Gastroesophageal sphincter (tissue), 4 donors: ENCODE results near the gene CYP21A2. TPM values are rescaled to one million over a fixed set of nuclear protein-coding genes. Genes with fewer than 3 reads are reported as not detected.
A peak's percentile ranks its signal among the peaks of the same experiment; 100 is the strongest.
"Not testable (repeated sequence)": the region's sequence is repeated elsewhere in the genome, so short reads cannot be mapped to it uniquely, and the experiment has no call there.

Source experiments
- ATAC-seq: fragments of 150-250 bp; one replicate; pipeline ENCODE4 v1.9.1; 2016; ENCODE audit warnings: mild to moderate bottlenecking, moderate library complexity
- H3K27ac ChIP-seq, 4 donors: fragments of 200-600 bp; sonication (generic) in 3 of 4; 1 replicate in 3 of 4; 2 replicates in 1 of 4; pipeline ENCODE4 v1.5.1; 2016 to 2019
- H3K27me3 ChIP-seq: fragments of 200-600 bp; sonication (generic); one replicate; pipeline ENCODE4 v1.5.1; 2019
- H3K36me3 ChIP-seq, 2 donors: fragments of 200-600 bp; sonication (generic); one replicate each; pipeline ENCODE4 v1.5.1; 2019; ENCODE audit warnings: control low read depth in 1 of 2
- H3K4me1 ChIP-seq, 3 donors: fragments of 200-600 bp; sonication (generic); 1 replicate in 2 of 3; 2 replicates in 1 of 3; pipeline ENCODE4 v1.5.1; 2016 to 2019; ENCODE audit warnings: control low read depth in 2 of 3
- H3K4me3 ChIP-seq, 2 donors: fragments of 200-600 bp; sonication (generic); one replicate each; pipeline ENCODE4 v1.5.1; 2019; ENCODE audit warnings: mild to moderate bottlenecking in 1 of 2, moderate library complexity in 1 of 2
- H3K9me3 ChIP-seq, 3 donors: fragments of 200-600 bp; sonication (generic); one replicate each; pipeline ENCODE4 v1.5.1; 2017 to 2019; ENCODE audit warnings: control low read depth in 2 of 3
- WGBS, 2 donors: methylation state at CpG; one replicate each; pipeline ENCODE4 v1.1.5; 2018; ENCODE audit warnings: low coverage in 1 of 2; 5-methylcytosine and 5-hydroxymethylcytosine counted together
- total RNA-seq, 4 donors: library from RNA; depleted of rRNA; stranded (reverse); fragments of >200 nt; gene quantifications; one replicate each; pipeline ENCODE4 v1.1.0, GENCODE V29; 2016

The CYP21A2 gene
- 1 to 10 TPM in 1 of 4 donors, under 1 TPM in 2, not detected in 1; 0.47 to 1.7 (median 0.81) TPM for total RNA-seq

- not testable (repeated sequence) for H3K4me1 ChIP-seq, ATAC-seq, H3K27me3 ChIP-seq, H3K27ac ChIP-seq, H3K4me3 ChIP-seq, H3K36me3 ChIP-seq, H3K9me3 ChIP-seq
- WGBS, 2 donors: 67% methylated on average over 3 of the region's 19 CpGs; no CpG with 5 or more reads in 1 of the 2 donors
These were observed at the start of gene CYP21A2 for GRCh38 chr6:32037598-32038524. Gene CYP21A2 (plus strand): TSS chr6:32038415. CDS start chr6:32038423, 8 bp downstream.

GRCh38 chr6:31989363-31989762 lies 48.9 kb upstream of the CYP21A2 start:
- not testable (repeated sequence) for H3K27me3 ChIP-seq, H3K4me1 ChIP-seq, H3K9me3 ChIP-seq, H3K27ac ChIP-seq, H3K4me3 ChIP-seq, H3K36me3 ChIP-seq, ATAC-seq
- no CpG with 5 or more reads among the region's 10 CpGs for WGBS, 2 donors

- not testable (repeated sequence) for ATAC-seq, H3K4me1 ChIP-seq
- no CpG with 5 or more reads among the region's 14 CpGs for WGBS, 2 donors
These were observed 43.8 kb upstream of the CYP21A2 start for GRCh38 chr6:31994421-31994820.

GRCh38 chr6:31996385-31996784 lies 41.8 kb upstream of the CYP21A2 start:
- not testable (repeated sequence) for H3K9me3 ChIP-seq, H3K27ac ChIP-seq, H3K27me3 ChIP-seq, ATAC-seq, H3K4me1 ChIP-seq, H3K4me3 ChIP-seq, H3K36me3 ChIP-seq
- no CpG with 5 or more reads among the region's 6 CpGs for WGBS, 2 donors

More at GRCh38 chr6:31994421-31994820, 43.8 kb upstream of the CYP21A2 start:
- not testable (repeated sequence) for H3K4me3 ChIP-seq, H3K36me3 ChIP-seq, H3K27ac ChIP-seq, H3K9me3 ChIP-seq, H3K27me3 ChIP-seq

- WGBS, 2 donors: no CpG with 5 or more reads among the region's 15 CpGs
- not testable (repeated sequence) for H3K9me3 ChIP-seq, H3K4me3 ChIP-seq, H3K27me3 ChIP-seq, H3K4me1 ChIP-seq, H3K27ac ChIP-seq, H3K36me3 ChIP-seq
- ATAC-seq: peak; percentile 79
These were observed 35.5 kb upstream of the CYP21A2 start for GRCh38 chr6:32002546-32003268.

GRCh38 chr6:32003301-32003700 lies 34.9 kb upstream of the CYP21A2 start:
- not testable (repeated sequence) for H3K4me3 ChIP-seq, H3K4me1 ChIP-seq, H3K9me3 ChIP-seq, H3K27me3 ChIP-seq, H3K36me3 ChIP-seq, H3K27ac ChIP-seq
- peak; percentile 3 for ATAC-seq
- no CpG with 5 or more reads among the region's 7 CpGs for WGBS, 2 donors

GRCh38 chr6:32004393-32004792 lies 33.8 kb upstream of the CYP21A2 start:
- H3K4me3 ChIP-seq, H3K36me3 ChIP-seq, ATAC-seq, H3K27me3 ChIP-seq, H3K27ac ChIP-seq, H3K9me3 ChIP-seq, H3K4me1 ChIP-seq: not testable (repeated sequence)
- WGBS, 2 donors: 40% methylated on average over 1 of the region's 4 CpGs; no CpG with 5 or more reads in 1 of the 2 donors

- H3K27me3 ChIP-seq, H3K4me3 ChIP-seq, H3K4me1 ChIP-seq, H3K36me3 ChIP-seq, ATAC-seq, H3K9me3 ChIP-seq, H3K27ac ChIP-seq: not testable (repeated sequence)
- WGBS, 2 donors: 73% methylated on average over 7 of the region's 13 CpGs; no CpG with 5 or more reads in 1 of the 2 donors
These were observed 33.2 kb upstream of the CYP21A2 start for GRCh38 chr6:32004864-32005537.

GRCh38 chr6:32005538-32005880 lies 32.7 kb upstream of the CYP21A2 start:
- not testable (repeated sequence) for H3K4me3 ChIP-seq, ATAC-seq, H3K36me3 ChIP-seq, H3K9me3 ChIP-seq, H3K27me3 ChIP-seq, H3K27ac ChIP-seq, H3K4me1 ChIP-seq
- WGBS, 2 donors: no CpG with 5 or more reads among the region's 9 CpGs

GRCh38 chr6:32005991-32006529 lies 32.2 kb upstream of the CYP21A2 start:
- not testable (repeated sequence) for H3K36me3 ChIP-seq, H3K4me3 ChIP-seq, H3K9me3 ChIP-seq, ATAC-seq, H3K27me3 ChIP-seq, H3K4me1 ChIP-seq, H3K27ac ChIP-seq
- WGBS, 2 donors: 100% methylated on average over 3 of the region's 8 CpGs; no CpG with 5 or more reads in 1 of the 2 donors

GRCh38 chr6:32007086-32007485 lies 31.1 kb upstream of the CYP21A2 start:
- H3K9me3 ChIP-seq, H3K4me3 ChIP-seq, H3K4me1 ChIP-seq, H3K36me3 ChIP-seq, ATAC-seq, H3K27ac ChIP-seq, H3K27me3 ChIP-seq: not testable (repeated sequence)
- WGBS, 2 donors: no CpG with 5 or more reads among the region's 12 CpGs

GRCh38 chr6:32008037-32008436 lies 30.2 kb upstream of the CYP21A2 start:
- H3K9me3 ChIP-seq, H3K27ac ChIP-seq, H3K27me3 ChIP-seq, ATAC-seq, H3K4me3 ChIP-seq, H3K36me3 ChIP-seq, H3K4me1 ChIP-seq: not testable (repeated sequence)
- no CpG with 5 or more reads among the region's 24 CpGs for WGBS, 2 donors

GRCh38 chr6:32008616-32009015 lies 29.6 kb upstream of the CYP21A2 start:
- no CpG with 5 or more reads among the region's 12 CpGs for WGBS, 2 donors
- H3K27ac ChIP-seq, H3K27me3 ChIP-seq, H3K4me3 ChIP-seq, H3K9me3 ChIP-seq, H3K4me1 ChIP-seq, ATAC-seq, H3K36me3 ChIP-seq: not testable (repeated sequence)
